MG63 (cell line): Measurements from ENCODE around the gene ZNF630. TPM values are rescaled to one million over a fixed set of nuclear protein-coding genes. Genes with fewer than 3 reads are reported as not detected.
"Not testable (repeated sequence)": the region's sequence is repeated elsewhere in the genome, so short reads cannot be mapped to it uniquely, and the experiment has no call there.

Experiments used
- DNase-seq: peaks from one replicate; pipeline ENCODE4 v3.0.0-alpha.2; 2020
- H3K27me3 ChIP-seq: fragments of 250-450 bp; sonication (Bioruptor Pico); 2 replicates; pipeline ENCODE4 v1.5.1; 2020; ENCODE audit warnings: mild to moderate bottlenecking, moderate library complexity
- H3K36me3 ChIP-seq: fragments of 250-450 bp; sonication (Bioruptor Pico); 2 replicates; pipeline ENCODE4 v1.5.1; 2020; ENCODE audit warnings: mild to moderate bottlenecking, moderate library complexity
- H3K4me3 ChIP-seq: fragments of 250-450 bp; sonication (Bioruptor Pico); 2 replicates; pipeline ENCODE4 v1.5.1; 2020; ENCODE audit warnings: mild to moderate bottlenecking, moderate library complexity
- H3K9me3 ChIP-seq: fragments of 250-450 bp; sonication (Bioruptor Pico); 2 replicates; pipeline ENCODE4 v1.5.1; 2020; ENCODE audit warnings: mild to moderate bottlenecking, moderate library complexity
- total RNA-seq: library from RNA; depleted of rRNA; stranded (reverse); fragments of >200 nt; shearing (Covaris generic); gene quantifications from 2 replicates; pipeline ENCODE4 v1.2.3, GENCODE V29; 2014; ENCODE audit warnings: low replicate concordance

ZNF630 gene
- total RNA-seq, 1 experiment from 2014 or later: not detected

DNA sequence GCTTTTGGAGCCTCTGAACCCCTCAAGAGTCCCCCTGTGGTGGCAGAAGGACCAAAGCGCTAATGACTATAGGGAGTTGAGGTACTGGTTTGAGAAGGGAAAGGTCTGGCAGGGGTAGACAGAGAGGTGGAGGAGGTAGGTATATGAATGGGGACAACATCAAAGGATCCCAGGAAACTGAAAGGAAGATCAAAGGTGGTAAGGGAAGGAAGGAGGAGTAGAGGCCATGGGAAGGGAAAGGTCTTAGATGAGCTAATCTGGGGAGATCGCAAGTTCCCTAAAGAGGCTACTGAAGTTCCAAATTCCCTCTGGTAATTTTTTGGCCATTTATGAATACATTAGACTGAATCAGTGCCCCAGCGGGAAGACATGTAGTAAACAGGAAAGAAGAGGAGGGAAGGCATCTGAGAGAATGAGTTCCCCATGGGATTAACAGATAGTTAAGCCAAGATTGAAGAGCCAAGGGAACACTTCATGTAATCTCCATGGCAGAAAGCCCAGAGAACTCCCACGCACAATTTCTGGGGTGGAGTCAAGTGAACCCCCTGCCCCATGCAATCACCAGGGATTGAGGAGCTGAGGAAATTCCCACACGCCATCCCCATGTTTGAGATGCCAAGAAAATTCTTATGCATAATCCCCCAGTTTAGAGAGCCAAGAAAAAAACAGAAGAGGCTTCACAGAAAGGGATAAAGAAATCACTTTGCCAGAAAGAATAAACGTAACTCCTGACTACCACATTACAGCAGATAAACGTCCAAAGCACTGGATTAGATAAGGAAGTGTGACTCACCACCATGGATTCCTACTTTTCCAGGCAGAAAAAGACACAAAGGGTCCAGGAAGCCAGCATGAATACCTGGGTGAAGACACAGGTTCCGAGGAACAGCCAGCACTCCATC is 25.8 kb downstream of the ZNF630 start:
- Histone ChIP-seq H3K36me3 (no peaks in the 10 kb centered on the region), H3K27me3 (no peaks in the 10 kb centered on the region), H3K9me3 (no peaks in the 10 kb centered on the region), H3K4me3 (no peak overlapping the region)
- peak; percentile 83 for DNase-seq

DNA sequence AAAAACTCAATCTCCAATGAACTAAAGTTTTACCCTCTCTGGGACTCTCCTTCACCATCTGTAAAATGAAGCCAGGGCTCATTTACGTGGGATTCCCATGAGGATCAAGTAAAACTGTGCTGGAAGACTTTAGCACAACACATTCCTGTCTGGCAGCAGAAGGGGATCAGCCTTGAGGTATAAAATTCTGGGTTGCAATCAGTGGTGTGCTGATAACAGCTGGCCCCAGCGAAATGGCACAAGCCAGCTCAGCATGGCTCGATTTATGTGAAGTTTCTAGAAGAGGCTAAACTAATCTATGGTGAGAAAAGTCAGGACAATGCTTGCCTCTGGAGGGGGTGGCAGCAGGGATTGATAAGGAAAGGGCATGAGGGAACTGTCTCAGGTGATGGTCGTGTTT is 28.4 kb downstream of the ZNF630 start:
- no peak for DNase-seq
- no peaks in the 10 kb centered on the region for H3K36me3 ChIP-seq
- no peaks in the 10 kb centered on the region for H3K9me3 ChIP-seq
- no peaks in the 10 kb centered on the region for H3K27me3 ChIP-seq
- no peak overlapping the region for H3K4me3 ChIP-seq

DNA sequence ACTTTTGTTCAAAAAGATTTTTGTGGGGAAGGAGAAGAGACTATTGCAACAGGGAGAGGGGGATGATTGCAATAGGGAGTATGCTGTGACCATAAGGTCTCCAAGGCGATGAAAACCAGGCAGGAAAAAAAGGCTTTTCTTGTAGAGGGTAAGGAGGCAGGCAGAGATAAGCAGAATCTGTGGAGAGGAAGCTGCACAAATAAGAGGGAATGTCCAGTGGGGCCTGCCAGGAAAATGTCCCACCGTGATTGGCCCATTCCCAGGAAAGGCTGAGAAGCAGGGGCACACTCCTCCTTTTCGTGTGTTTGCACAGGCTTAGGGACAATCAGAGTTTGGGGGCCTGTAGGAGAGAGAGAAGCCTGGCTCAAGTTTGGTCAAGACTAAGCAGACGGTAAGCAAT is 35.5 kb downstream of the ZNF630 start:
- Histone ChIP-seq H3K27me3 (no peaks in the 10 kb centered on the region), H3K9me3 (no peaks in the 10 kb centered on the region), H3K4me3 (no peak overlapping the region), H3K36me3 (no peaks in the 10 kb centered on the region)
- no peak for DNase-seq

DNA sequence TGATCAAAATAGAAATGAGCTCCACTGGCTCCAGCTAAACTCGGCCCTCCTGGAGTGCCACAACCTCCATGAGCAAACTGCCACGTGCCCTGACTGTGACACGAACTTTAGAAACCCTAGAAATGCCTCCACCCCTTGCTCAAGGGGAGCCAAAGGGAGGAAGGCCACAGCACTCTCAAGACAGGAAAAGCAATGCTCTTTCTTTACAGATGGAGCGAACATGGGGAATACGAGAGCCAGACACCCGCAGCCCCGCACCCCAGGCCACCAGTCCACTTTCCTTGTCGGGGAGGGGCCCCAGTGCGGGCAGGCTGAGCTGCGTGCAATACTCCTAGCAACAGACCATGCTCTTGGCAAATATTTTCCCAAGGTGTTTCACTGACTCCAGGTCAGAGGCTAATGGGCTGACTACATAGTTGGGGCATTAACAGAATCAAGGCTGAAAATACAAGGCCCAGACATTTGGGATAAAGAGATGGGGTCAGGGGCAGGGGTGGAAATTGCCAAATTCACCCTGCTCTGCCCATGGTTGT is 40.7 kb downstream of the ZNF630 start:
- not testable (repeated sequence) for H3K36me3 ChIP-seq, H3K27me3 ChIP-seq, DNase-seq, H3K9me3 ChIP-seq, H3K4me3 ChIP-seq

DNA sequence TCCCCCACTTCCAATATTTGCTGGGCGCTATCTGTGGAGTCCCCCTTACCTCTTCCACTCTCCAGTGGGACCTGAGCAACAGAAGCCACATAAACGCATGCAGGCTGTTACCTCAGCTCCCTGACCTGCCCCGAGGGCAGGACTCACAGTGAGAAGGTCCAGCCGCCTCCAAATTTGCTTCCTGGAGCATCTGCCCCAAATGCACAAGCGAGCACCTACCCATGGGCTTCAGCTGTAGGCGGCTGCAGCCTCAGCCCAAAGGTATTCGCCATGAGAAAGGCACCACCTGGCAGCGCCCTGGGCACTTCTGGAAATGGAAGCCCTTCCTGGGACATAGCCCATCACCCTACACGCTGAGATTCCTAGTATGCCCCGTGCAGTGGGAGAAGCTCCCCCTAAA is 41.2 kb downstream of the ZNF630 start:
- H3K27me3 ChIP-seq: no peaks in the 10 kb centered on the region
- no peaks in the 10 kb centered on the region for H3K9me3 ChIP-seq
- no peak for DNase-seq
- H3K36me3 ChIP-seq: no peaks in the 10 kb centered on the region
- H3K4me3 ChIP-seq: no peak overlapping the region

DNA sequence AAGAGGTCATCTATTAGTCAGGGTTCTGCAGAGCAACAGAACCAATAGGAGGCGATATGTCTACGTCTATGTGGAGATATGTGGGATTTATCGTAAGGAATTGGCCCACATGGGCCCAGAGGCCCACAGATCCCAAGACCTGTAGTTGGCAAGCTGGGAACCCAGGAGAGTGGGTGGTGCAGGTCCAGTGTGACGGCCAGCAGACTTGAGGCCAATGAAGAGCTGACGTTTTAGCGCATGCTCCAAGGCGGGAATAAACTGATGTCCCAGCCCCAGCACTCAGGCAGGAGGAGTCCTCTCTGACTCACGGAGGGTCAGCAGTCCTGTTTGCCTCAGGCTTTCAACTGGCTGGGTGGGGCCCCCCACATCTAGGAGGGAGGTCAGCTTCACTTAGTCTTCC is 43.3 kb downstream of the ZNF630 start:
- Histone ChIP-seq H3K27me3 (no peaks in the 10 kb centered on the region), H3K9me3 (no peaks in the 10 kb centered on the region), H3K36me3 (no peaks in the 10 kb centered on the region), H3K4me3 (no peak overlapping the region)
- no peak for DNase-seq

DNA sequence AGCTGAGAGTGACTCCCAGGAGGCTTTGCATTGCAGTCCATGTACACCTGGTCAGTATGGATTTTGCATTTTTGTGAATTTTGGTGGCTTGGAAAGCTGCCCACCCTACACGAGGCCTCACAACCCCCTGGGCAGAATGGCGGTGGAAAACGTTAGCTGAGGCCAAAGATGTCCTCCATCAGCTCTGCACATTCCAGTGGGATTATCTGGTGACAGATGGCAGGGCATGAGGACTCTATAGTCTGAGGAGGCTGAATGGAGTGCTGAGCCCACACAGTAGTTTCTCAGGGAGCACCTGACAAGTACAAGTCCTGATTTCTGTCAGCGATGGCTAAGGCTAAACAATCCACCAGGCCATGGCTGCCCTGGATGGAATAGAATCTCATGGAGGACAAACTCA is 43.9 kb downstream of the ZNF630 start:
- not testable (repeated sequence) for H3K4me3 ChIP-seq, H3K27me3 ChIP-seq, H3K9me3 ChIP-seq, DNase-seq, H3K36me3 ChIP-seq

DNA sequence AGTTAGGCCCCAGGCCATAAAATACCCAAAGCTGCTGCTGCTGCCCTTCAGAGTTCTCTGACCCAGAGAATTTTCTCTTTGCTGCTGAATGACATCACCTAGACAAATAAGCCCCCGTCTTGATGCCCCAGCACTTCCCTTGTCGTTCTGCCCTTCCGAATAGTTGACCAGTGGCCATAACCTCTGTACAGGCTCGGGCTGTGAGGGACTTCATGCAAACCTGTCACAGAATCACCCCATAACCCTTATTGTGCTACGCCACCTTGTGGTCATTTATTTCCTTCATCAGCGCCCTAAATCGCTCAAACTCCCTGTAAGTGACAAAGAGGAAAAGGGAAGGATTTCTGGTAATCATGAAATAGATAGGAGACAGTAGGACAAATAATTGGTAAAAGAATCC is 45.9 kb downstream of the ZNF630 start:
- no peaks in the 10 kb centered on the region for H3K27me3 ChIP-seq
- DNase-seq: no peak
- H3K4me3 ChIP-seq: no peak overlapping the region
- no peaks in the 10 kb centered on the region for H3K9me3 ChIP-seq
- H3K36me3 ChIP-seq: no peaks in the 10 kb centered on the region

DNA sequence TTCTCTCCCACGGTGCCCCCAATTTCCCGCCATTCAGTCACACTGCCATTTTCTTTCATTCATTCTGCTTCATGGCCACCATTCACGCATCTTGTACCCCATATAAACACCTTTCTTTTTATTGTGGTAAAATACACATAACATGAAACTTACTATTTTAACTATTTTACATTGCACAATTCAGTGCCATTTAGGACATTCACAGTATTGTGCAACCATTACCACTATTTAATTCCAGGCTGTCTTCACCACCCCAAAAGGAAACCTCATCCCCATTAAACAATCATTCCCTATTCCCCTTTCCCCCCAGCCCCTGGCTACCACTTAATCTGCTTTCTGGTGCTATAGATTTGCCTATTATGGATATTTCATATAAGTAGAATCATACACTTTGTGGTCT is 48.7 kb downstream of the ZNF630 start:
- DNase-seq: no peak
- Histone ChIP-seq H3K36me3 (no peaks in the 10 kb centered on the region), H3K9me3 (no peaks in the 10 kb centered on the region), H3K4me3 (no peak overlapping the region), H3K27me3 (no peaks in the 10 kb centered on the region)

DNA sequence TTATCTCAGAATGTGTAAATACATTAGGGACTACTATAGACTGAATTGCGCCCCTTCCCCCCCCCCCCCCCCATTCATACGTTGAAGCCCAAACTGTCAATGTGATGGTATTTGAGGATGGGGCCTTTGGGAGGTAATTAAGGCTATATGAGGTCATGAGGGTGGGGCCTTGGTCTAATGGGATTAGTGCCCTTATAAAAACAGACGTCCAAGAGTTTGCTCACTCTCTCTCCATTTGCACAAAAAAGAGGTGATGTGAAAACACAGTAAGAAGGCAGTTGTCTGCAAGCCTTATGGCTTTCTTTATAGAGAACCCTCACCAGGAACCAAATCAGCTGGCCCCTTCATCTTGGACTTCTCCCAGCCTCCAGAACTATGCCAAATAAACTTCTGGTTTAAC is 49.3 kb downstream of the ZNF630 start:
- no peak overlapping the region; the same call in 1 of the 2 replicates for H3K4me3 ChIP-seq
- no peaks in the 10 kb centered on the region for H3K27me3 ChIP-seq
- H3K9me3 ChIP-seq: no peaks in the 10 kb centered on the region
- H3K36me3 ChIP-seq: no peaks in the 10 kb centered on the region
- DNase-seq: no peak

DNA sequence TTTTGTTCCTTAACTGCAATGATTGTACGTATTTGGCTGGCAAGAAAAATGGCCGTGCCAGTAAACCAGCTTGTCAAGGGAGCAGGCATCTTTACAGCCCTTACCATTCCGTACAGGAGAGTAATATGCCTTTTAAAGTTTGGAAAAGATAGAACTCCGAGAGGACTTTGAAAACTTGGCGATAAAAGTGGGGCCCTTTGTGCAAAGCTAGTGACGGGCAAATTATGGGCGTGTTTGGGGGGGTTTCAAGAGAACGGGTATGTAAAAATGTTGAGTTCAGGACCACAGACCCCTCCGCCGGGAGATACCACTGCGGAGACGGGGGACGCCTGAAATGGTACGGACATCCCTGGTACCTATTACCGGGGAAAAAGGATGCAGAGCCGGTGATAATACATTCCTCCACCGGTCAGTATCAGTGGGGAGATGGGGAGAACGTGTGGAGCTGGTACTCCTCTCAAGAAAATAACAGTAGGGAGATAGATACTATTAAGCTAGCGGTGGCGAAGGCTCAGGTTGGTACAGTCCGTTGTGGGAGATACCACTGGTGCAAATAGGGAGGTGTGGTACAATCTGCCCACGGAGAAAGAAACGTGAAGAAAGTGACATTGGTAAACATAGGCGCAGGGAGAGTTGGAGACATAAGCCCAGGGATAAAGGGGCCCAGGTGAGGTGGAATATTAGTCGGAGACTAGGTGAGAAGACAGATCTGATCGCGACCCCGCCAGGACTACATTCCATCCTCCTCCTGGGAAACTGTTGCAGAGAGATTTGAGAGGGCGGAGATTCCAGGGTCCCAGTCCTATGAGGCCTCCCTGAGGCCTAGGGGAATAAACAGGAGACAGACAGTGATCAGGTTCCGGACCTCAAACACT is 50.2 kb downstream of the ZNF630 start:
- Histone ChIP-seq H3K36me3 (no peaks in the 10 kb centered on the region), H3K9me3 (no peaks in the 10 kb centered on the region), H3K27me3 (no peaks in the 10 kb centered on the region), H3K4me3 (peak overlapping the region; percentile 75)
- peak; percentile 76 for DNase-seq

DNA sequence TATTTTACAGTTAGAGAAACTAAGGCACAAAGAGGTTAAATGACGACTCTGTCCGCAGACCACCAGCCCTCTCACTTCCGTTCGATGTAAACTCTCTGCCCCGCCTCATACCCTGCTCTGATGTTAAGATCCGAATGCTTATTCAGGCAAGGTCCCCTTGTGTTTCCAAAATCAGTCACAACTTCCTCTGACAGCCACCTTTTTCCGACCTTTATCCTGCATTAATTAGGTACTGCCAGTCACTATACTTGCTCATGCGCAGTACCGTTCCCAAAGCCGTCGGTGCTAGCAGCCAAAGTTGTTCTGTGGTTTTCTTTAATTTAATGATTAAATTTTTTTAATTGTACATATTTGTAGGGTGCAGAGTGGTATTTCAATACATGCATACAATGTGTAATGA is 51.0 kb downstream of the ZNF630 start:
- H3K27me3 ChIP-seq, DNase-seq, H3K36me3 ChIP-seq, H3K9me3 ChIP-seq: not testable (repeated sequence)
- peak overlapping the region; percentile 75 for H3K4me3 ChIP-seq

DNA sequence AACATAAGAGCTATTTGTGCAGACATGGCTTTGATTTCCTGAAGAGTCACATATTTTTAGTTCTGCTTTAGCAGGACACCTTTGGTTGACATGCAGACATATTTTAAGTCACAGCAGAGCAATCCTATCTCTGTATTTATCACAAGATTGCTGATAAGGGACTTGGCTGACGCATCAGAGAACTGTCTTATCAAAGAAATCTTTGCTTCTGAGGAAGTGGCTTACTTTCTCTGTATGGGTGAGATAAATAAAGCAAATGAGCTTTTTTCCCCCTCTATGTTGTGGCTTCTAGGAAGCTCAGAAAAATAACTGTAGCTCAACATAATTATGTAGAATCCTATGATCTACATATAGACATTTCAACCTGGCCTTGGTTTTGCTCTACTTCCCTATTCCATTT is 51.5 kb downstream of the ZNF630 start:
- H3K36me3 ChIP-seq, H3K4me3 ChIP-seq, DNase-seq, H3K9me3 ChIP-seq, H3K27me3 ChIP-seq: not testable (repeated sequence)

DNA sequence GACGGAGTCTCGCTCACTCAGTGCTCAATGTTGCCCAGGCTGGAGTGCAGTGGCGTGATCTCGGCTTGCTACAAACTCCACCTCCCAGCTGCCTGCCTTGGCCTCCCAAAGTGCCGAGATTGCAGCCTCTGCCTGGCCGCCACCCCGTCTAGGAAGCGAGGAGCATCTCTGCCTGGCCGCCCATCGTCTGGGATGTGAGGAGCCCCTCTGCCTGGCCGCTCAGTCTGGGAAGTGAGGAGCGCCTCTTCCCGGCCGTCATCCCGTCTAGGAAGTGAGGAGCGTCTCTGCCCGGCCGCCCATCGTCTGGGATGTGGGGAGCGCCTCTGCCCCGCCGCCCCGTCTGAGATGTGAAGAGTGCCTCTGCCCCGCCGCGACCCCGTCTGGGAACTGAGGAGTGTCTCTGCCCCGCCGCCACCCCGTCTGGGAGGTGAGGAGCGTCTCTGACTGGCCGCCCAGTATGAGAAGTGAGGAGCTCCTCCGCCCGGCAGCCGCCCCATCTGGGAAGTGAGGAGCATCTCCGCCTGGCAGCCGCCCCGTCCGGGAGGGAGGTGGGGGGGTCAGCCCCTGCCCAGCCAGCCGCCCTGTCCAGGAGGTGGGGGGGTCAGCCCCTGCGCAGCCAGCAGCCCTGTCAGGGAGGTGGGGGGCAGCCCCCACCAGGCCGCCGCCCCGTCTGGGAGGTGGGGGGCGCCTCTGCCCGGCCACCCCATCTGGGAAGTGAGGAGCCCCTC is 54.7 kb downstream of the ZNF630 start:
- not testable (repeated sequence) for H3K9me3 ChIP-seq, H3K27me3 ChIP-seq, DNase-seq, H3K36me3 ChIP-seq, H3K4me3 ChIP-seq

DNA sequence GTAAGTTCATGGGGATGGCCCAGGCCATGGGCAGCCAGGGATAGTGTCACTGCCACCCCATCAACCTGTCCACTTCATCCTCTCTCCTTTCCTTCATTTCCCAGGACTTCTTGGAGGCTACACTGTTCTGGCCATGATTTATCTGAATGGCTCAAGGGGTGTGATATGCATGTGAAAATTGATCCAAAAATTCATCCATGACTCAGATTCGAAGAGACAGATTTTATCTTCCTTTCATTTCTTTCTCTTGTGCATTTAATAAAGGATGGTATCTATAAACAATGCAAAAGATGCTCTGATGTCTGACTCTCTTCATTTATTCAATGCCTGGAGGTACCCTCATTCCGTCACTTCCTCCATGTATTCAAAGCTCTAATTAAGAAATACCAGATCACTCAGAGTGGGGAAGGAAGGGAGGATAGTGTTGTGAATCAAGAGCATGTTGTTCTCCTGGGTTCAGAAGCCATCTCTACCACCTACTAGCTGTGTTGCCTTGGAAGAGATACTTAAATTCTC is 61.9 kb downstream of the ZNF630 start:
- H3K4me3 ChIP-seq, H3K9me3 ChIP-seq, DNase-seq, H3K27me3 ChIP-seq, H3K36me3 ChIP-seq: not testable (repeated sequence)
